Nephron (organoid): ENCODE results near the gene GPRC5D.

Experiments
- H3K27ac Mint-ChIP-seq, 3 experiments: 2 replicates each; pipeline ENCODE4 v1.8.0; 2020; ENCODE audit warnings: mixed read lengths in 3 of 3, mild to moderate bottlenecking in 2 of 3, moderate library complexity in 1 of 3
- H3K27me3 Mint-ChIP-seq: 2 replicates; pipeline ENCODE4 v1.8.0; 2021; ENCODE audit warnings: low read depth, mild to moderate bottlenecking, moderate library complexity, mixed read lengths
- H3K36me3 Mint-ChIP-seq: 2 replicates; pipeline ENCODE4 v1.8.0; 2020; ENCODE audit warnings: low read depth, mixed read lengths
- H3K4me1 Mint-ChIP-seq: 2 replicates; pipeline ENCODE4 v1.8.0; 2020; ENCODE audit warnings: mixed read lengths
- H3K4me3 Mint-ChIP-seq, 3 experiments: 2 replicates each; pipeline ENCODE4 v1.8.0; 2020; ENCODE audit warnings: mild to moderate bottlenecking in 3 of 3, mixed read lengths in 3 of 3, moderate library complexity in 2 of 3
- H3K9me3 Mint-ChIP-seq: 2 replicates; pipeline ENCODE4 v1.8.0; 2020; ENCODE audit warnings: mixed read lengths
- TF ChIP-seq, protein P1 (sequence below), 3 experiments: fragments of 200-600 bp; sonication (generic); IDR thresholded peaks; one replicate each; pipeline ENCODE4 v1.5.0; 2021; ENCODE audit warnings: antibody characterized with exemption in 3 of 3; ENCODE audit not compliant: unreplicated experiment in 3 of 3

GPRC5D gene

DNA sequence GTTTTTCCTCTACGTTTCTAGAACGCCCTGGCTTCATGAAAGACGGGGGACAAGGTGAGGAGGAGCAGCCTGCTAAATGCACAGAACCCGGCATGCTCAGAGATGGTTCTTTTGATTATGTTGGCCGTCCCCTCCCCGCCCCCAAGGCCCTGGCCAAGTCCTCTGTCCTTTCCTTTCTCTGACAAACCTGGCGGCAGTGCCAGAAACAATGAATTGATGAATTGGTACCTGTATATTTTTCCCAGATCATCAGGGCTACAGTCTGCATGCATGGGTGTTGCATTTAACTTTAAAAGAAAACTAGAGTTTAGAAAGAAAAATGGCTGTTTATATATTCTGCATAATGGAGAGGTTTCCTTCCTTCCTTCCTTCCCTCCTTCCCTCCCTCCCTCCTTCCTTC, 29.0 kb downstream of the GPRC5D start:
- Mint-ChIP-seq H3K4me3 (no peak overlapping the region), H3K27ac (no peak overlapping the region), H3K9me3 (peaks cover 3% of the 10 kb centered on the region), H3K36me3 (no peaks in the 10 kb centered on the region), H3K4me1 (peaks cover 7% of the 10 kb centered on the region), H3K27me3 (peaks cover 5% of the 10 kb centered on the region)
- TF ChIP-seq, protein P1, sequence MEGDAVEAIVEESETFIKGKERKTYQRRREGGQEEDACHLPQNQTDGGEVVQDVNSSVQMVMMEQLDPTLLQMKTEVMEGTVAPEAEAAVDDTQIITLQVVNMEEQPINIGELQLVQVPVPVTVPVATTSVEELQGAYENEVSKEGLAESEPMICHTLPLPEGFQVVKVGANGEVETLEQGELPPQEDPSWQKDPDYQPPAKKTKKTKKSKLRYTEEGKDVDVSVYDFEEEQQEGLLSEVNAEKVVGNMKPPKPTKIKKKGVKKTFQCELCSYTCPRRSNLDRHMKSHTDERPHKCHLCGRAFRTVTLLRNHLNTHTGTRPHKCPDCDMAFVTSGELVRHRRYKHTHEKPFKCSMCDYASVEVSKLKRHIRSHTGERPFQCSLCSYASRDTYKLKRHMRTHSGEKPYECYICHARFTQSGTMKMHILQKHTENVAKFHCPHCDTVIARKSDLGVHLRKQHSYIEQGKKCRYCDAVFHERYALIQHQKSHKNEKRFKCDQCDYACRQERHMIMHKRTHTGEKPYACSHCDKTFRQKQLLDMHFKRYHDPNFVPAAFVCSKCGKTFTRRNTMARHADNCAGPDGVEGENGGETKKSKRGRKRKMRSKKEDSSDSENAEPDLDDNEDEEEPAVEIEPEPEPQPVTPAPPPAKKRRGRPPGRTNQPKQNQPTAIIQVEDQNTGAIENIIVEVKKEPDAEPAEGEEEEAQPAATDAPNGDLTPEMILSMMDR (IDR thresholded peaks at IDR 0.05; ENCODE audit: unreplicated experiment in 3 of 3) = no peak

GRCh38 chr12:12922191-12922616, 29.8 kb downstream of the GPRC5D start:
- Mint-ChIP-seq H3K4me1 (peaks cover 12% of the 10 kb centered on the region), H3K27ac (no peak overlapping the region), H3K27me3 (peaks cover 5% of the 10 kb centered on the region), H3K4me3 (no peak overlapping the region), H3K9me3 (no peaks in the 10 kb centered on the region), H3K36me3 (no peaks in the 10 kb centered on the region)
- TF ChIP-seq, protein P1 (IDR thresholded peaks at IDR 0.05; ENCODE audit: unreplicated experiment in 3 of 3) = no peak

DNA sequence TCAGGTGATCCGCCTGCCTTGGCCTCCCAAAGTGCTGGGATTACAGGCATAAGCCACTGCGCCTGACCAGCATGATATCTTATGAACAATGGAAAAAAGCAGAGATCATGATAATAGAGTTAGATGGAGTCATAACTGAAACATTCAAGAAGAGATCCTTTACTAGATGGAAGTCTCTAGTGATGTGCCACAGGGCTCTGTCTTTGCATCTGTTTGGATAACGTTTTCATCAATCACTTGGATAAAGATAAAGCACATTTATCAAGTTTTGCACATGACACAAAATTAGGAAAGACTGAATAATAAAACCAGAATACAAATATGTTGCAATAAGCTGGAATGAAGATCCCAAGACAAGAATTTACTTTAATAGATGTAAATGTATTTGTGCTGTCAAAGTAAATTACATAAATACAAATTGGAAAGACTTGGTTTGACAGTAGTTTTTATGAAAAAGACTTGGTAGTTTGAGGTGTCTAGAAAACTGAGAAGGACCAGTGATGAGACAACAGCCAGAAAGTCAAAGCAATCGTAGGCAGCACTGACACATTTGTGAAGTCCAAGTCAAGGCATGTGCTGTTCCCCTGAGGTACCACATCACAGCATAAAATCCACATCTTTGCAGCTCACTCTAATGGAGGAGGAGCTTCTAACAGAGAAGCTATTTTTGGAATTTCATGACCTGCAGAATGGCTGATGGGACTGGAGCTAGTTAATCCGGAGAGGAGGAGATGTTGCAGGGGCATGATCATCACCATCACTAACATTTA, 32.1 kb downstream of the GPRC5D start:
- Mint-ChIP-seq H3K4me1 (peaks cover 25% of the 10 kb centered on the region), H3K27ac (no peak overlapping the region), H3K4me3 (no peak overlapping the region), H3K27me3 (peaks cover 8% of the 10 kb centered on the region), H3K36me3 (no peaks in the 10 kb centered on the region), H3K9me3 (no peaks in the 10 kb centered on the region)
- TF ChIP-seq, protein P1 (IDR thresholded peaks at IDR 0.05; ENCODE audit: unreplicated experiment in 3 of 3) = no peak

DNA sequence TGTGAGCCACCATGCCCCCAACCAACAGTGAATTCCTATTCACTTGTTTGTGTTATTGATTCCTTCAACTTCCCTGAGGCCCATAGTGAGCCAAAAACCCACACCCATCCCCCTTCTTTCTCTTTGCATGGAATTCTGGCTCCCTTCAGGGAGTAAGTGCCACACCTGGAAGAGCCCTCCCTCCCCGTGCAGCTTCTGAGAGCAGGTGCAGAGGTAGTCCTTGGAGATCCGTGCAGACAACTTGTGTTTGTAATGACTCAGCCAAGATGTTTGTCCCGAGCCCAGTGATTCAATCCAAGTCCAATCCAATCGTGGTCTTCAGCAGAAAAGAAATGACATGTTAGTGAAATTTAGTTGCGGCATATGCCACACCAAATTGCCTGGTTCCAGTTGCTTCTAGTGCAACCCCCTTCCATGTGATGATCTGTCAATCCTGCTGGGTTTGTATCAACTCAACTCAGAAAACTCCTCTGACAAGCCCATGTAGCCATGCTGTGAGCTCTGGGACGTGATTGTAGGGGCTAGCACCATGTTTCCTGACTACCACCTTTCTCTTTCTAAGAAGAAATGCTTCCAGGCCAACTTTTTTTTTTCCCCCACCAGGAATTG, 33.1 kb downstream of the GPRC5D start:
- H3K27ac Mint-ChIP-seq = peak overlapping the region in 1 of 3 experiments; percentile 49
- H3K4me3 Mint-ChIP-seq = no peak overlapping the region
- H3K27me3 Mint-ChIP-seq = peaks cover 8% of the 10 kb centered on the region
- no peaks in the 10 kb centered on the region for H3K36me3 Mint-ChIP-seq
- TF ChIP-seq, protein P1 (IDR thresholded peaks at IDR 0.05; ENCODE audit: unreplicated experiment in 3 of 3) = no peak
- no peaks in the 10 kb centered on the region for H3K9me3 Mint-ChIP-seq
- H3K4me1 Mint-ChIP-seq = peaks cover 33% of the 10 kb centered on the region

DNA sequence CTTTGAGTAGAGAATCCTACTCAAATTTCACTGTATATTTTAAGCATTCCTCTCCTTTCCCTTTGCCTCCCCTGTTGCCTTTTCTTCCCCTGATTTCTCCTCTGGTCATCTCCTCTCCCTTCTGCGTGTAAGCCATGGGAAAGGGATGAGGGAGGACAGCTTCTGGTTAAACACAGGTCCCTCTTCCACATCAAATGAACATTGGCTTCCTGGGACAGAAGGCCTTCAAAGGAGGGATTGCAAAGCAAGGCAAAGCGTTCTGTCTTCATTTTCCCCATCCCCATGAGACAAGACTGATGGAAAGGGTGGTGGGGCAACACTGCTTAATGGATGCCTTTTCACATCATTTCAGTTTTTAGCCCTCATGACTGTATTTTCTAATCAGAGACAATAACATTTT, 34.5 kb downstream of the GPRC5D start:
- H3K4me1 Mint-ChIP-seq = peaks cover 46% of the 10 kb centered on the region
- peak overlapping the region in 1 of 3 experiments; percentile 15 for H3K4me3 Mint-ChIP-seq
- H3K27ac Mint-ChIP-seq = peak overlapping the region in 2 of 3 experiments; percentile 19 to 61
- no peaks in the 10 kb centered on the region for H3K36me3 Mint-ChIP-seq
- H3K9me3 Mint-ChIP-seq = no peaks in the 10 kb centered on the region
- H3K27me3 Mint-ChIP-seq = peaks cover 8% of the 10 kb centered on the region
- TF ChIP-seq, protein P1 (IDR thresholded peaks at IDR 0.05; ENCODE audit: unreplicated experiment in 3 of 3) = no peak
